Right lobe of liver (tissue), 6 donors: ENCODE measurements around the gene EGLN2. TPM values are rescaled to one million over a fixed set of nuclear protein-coding genes. Genes with fewer than 3 reads are reported as not detected.
"Not testable (repeated sequence)": the region's sequence is repeated elsewhere in the genome, so short reads cannot be mapped to it uniquely, and the experiment has no call there.

Source experiments
- ATAC-seq, 4 donors: fragments of 200-7000 bp; cut with Tn5 transposase; one replicate each; pipeline ENCODE4 v1.9.1; 2020; ENCODE audit warnings: mild to moderate bottlenecking in 4 of 4, moderate library complexity in 4 of 4
- DNase-seq, 3 donors: peaks; one replicate each; pipeline ENCODE4 v3.0.0-alpha.2; 2020
- H3K27ac ChIP-seq, 3 donors: fragments of 200-600 bp; one replicate each; pipeline ENCODE4 v1.8.0; 2022
- H3K27me3 ChIP-seq, 2 donors: fragments of 200-600 bp; one replicate each; pipeline ENCODE4 v1.8.0; 2022
- H3K36me3 ChIP-seq, 4 donors: fragments of 200-600 bp; sonication (generic) in 1 of 4; one replicate each; pipeline versions ENCODE4 v1.5.1 to v1.8.0; 2017 to 2022; ENCODE audit warnings: control low read depth in 1 of 4
- H3K4me1 ChIP-seq, 4 donors: fragments of 200-600 bp; sonication (generic) in 1 of 4; one replicate each; pipeline versions ENCODE4 v1.5.1 to v1.8.0; 2017 to 2022; ENCODE audit warnings: control low read depth in 1 of 4
- H3K4me3 ChIP-seq, 3 donors: fragments of 200-600 bp; one replicate each; pipeline ENCODE4 v1.8.0; 2022
- H3K9me3 ChIP-seq, 4 donors: fragments of 200-600 bp; sonication (generic) in 1 of 4; one replicate each; pipeline versions ENCODE4 v1.5.1 to v1.8.0; 2017 to 2022; ENCODE audit warnings: control low read depth in 1 of 4
- POLR2A ChIP-seq: fragments of 450-650 bp; IDR thresholded peaks from one replicate; pipeline ENCODE4 v1.6.1; 2017; ENCODE audit warnings: antibody characterized with exemption, mild to moderate bottlenecking
- WGBS: methylation state at CpG from one replicate; pipeline ENCODE4 v1.1.6; 2018; ENCODE audit warnings: low coverage, low lambda C conversion rate; ENCODE audit not compliant: insufficient coverage; ENCODE audit errors: missing lambda C conversion rate; 5-methylcytosine and 5-hydroxymethylcytosine counted together
- intact Hi-C, 2 donors: fragments of 100-400 bp; cut with DNase I; formaldehyde crosslinking; loops; one replicate each; pipeline versions ENCODE4 v1.11.2 to v1.14.1; 2022
- total RNA-seq, 6 experiments: library from RNA; depleted of rRNA in 2 of 6; stranded (reverse); fragments of >200 nt in 2 of 6; fragmentation: NEBNext Ultra II Directional in 3 of 6; extraction: Animal tissue kit (Norgen Biotek cat#: 25700) in 3 of 6; gene quantifications; one replicate each; pipeline versions ENCODE4 v1.1.0 to v1.2.4, GENCODE V29; 2016 to 2023
- donor health status: DM: no; HTN: yes; CAD: no.
- donor health status: DM: no; HTN: no; CAD: no.
- donor health status: DM: no; HTN: no; CAD: no.
- donor health status: DM: no; HTN: yes; CAD: no.
- donor health status: DM: no; HTN: yes; CAD: no.

EGLN2 gene
- total RNA-seq, 6 experiments from 2014 or later = 34.5 to 47.0 (median 37.4) TPM

DNA sequence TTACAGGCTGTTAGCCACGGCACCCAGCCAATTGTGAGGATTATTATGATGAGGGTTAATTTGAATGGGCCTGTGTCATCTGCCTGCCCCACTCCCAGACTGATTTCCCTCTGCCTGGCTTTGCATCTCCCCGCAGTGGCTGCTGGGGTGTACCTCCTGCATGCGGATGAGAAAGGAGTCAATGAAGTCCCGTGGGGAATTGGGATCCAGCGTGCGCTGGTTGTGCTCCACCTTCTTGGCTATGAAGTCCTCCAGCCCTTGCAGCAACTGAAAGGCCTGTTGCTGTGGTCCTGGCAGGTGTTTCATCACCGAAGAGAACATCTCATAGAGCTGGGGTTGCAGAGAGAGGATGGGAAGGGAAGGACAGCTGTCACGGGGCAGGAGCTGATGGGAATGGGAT is 47.7 kb downstream of the EGLN2 start:
- H3K4me3 ChIP-seq, H3K4me1 ChIP-seq, H3K9me3 ChIP-seq, H3K27me3 ChIP-seq, DNase-seq, intact Hi-C loops, H3K27ac ChIP-seq: not testable (repeated sequence)
- peaks cover 0 to 12% (median 2%) of the 10 kb centered on the region in 4 donors for H3K36me3 ChIP-seq
- WGBS = 70% methylated on average over 3 of the region's 8 CpGs
- ATAC-seq = peak in 2 of 4 donors; percentile 36 to 57

DNA sequence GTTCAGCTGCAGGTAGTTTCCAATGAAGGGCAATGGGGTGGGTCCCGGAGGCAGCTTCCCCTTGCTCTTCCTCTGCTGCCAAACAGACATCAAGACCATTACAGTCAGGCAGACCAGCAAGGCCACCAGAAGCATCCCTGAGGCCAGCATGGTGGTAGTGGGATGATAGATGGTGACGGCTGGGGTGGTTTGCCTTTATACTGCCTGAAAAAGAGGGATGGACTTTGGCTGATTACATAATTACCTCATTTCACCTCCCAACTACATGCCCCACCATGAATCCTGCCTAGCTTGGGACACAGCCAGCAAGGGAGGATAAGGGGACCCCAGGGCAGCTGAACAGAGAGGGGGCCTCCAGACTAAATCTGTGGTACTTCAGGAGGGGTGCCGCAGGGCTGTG is 51.3 kb downstream of the EGLN2 start, which contains the start of gene CYP2A6:
Gene CYP2A6 (minus strand): TSS at position 171 of the 400 bp plus-strand sequence. CDS start 21 bp downstream, at position 150.
- DNase-seq = peak in 2 of 3 donors; percentile 71 to 80
- H3K27me3 ChIP-seq, H3K4me1 ChIP-seq, H3K9me3 ChIP-seq, intact Hi-C loops: not testable (repeated sequence)
- peaks cover 0 to 12% (median under 1%) of the 10 kb centered on the region in 4 donors for H3K36me3 ChIP-seq
- 55% methylated on average over 3 of the region's 3 CpGs for WGBS
- peak; percentile 28 for TF ChIP-seq POLR2A
- H3K4me3 ChIP-seq = peak within 1 kb of the TSS; percentile 5 to 69 (median 63)
- ATAC-seq = peak; percentile 15 to 60 (median 42)
- peak within 1 kb of the TSS in 2 of 3 donors; percentile 78 to 79 for H3K27ac ChIP-seq

DNA sequence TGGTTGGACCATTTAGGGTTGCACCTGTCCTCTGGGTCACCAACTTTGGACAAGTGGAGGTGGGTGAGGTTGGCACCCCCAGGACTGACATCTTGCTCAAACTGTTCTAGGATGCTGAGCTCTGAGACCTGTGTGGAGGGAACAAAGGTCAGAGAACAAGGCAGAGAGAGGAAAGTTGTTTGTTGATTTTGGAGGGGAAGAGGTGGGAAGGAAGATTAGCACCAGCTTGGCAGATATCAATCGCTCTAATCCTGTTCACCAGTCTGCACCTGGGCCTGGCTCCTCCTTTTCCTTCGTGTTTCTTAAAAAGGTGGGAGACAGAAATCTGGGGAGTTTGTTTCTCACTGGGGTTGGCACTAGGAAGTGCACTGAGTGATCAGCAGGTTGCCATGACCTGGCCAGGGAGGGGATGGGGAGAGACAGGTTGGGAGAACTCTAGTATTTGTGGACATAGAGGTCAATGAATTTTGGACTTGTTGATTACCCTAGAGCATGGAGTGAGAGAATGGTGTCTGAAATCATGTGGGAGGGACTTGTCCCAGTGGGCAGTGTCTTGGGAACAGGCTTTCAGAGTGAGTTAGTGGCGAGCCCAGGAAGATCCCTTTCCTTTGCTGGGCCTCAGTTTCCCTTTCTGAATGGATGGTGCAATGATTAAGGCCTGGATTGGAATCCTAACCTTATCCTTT is 53.6 kb downstream of the EGLN2 start:
- ATAC-seq (peak; percentile 69 to 83 (median 78)), DNase-seq (peak in 1 of 3 donors; percentile 65)
- H3K27me3 ChIP-seq, H3K9me3 ChIP-seq, intact Hi-C loops, H3K36me3 ChIP-seq: not testable (repeated sequence)
- 6% methylated on average over 2 of the region's 3 CpGs for WGBS
- peaks cover 0 to 17% (median 3%) of the 10 kb centered on the region in 4 donors for H3K4me1 ChIP-seq
- peak overlapping the region in 1 of 3 donors; percentile 21 for H3K4me3 ChIP-seq
- H3K27ac ChIP-seq = peak overlapping the region in 2 of 3 donors; percentile 51 to 85

Other genes starting within 250 kb of the EGLN2 start
- gene SHKBP1, start 222.3 kb upstream of the EGLN2 start, total RNA-seq = 10 to 100 TPM; 16.1 to 29.0 (median 22.4) TPM
- gene LTBP4, start 197.8 kb upstream of the EGLN2 start, total RNA-seq = 10 to 100 TPM; 19.3 to 40.8 (median 34.4) TPM
- 10 to 100 TPM in 3 of 6 experiments, 1 to 10 TPM in 3; 6.1 to 19.6 (median 10.5) TPM for gene NUMBL, start 108.5 kb upstream of the EGLN2 start, total RNA-seq
- gene COQ8B, start 82.3 kb upstream of the EGLN2 start, total RNA-seq = 10 to 100 TPM; 15.1 to 30.6 (median 25.6) TPM
- 10 to 100 TPM in 3 of 6 experiments, 1 to 10 TPM in 3; 6.8 to 19.7 (median 11.1) TPM for gene ITPKC, start 82.1 kb upstream of the EGLN2 start, total RNA-seq
- gene ACTMAP, start 48.7 kb upstream of the EGLN2 start, total RNA-seq = 10 to 100 TPM in 2 of 6 experiments, 1 to 10 TPM in 4; 2.9 to 11.2 (median 4.4) TPM
- 10 to 100 TPM; 21.4 to 33.1 (median 24.7) TPM for gene SNRPA, start 48.0 kb upstream of the EGLN2 start, total RNA-seq
- 1 to 10 TPM in 2 of 6 experiments, under 1 TPM in 1, not detected in 3; 0.86 to 1.9 (median 1.1) TPM for gene MIA, start 23.7 kb upstream of the EGLN2 start, total RNA-seq
- gene RAB4B, start 20.9 kb upstream of the EGLN2 start, total RNA-seq = 10 to 100 TPM in 3 of 6 experiments, 1 to 10 TPM in 3; 6.4 to 17.2 (median 10.2) TPM
- 1,000 to 10,000 TPM in 3 of 6 experiments, 100 to 1,000 TPM in 1, 10 to 100 TPM in 2; 73.6 to 3,618 (median 1,239) TPM for gene CYP2A6, start 51.3 kb downstream of the EGLN2 start, total RNA-seq
- gene CYP2A7, start 83.0 kb downstream of the EGLN2 start, total RNA-seq = 1,000 to 10,000 TPM in 1 of 6 experiments, 100 to 1,000 TPM in 2, 10 to 100 TPM in 1, 1 to 10 TPM in 2; 2.5 to 2,068 (median 134) TPM
- gene CYP2B6, start 192.1 kb downstream of the EGLN2 start, total RNA-seq = 1,000 to 10,000 TPM in 1 of 6 experiments, 100 to 1,000 TPM in 3, 1 to 10 TPM in 2; 7.9 to 5,721 (median 385) TPM